SK-N-SH treated with all-trans-retinoic acid at 6 μM for 48 hours (cell line): Measurements from ENCODE around the gene DCN.
A peak's percentile ranks its signal among the peaks of the same experiment; 100 is the strongest.

ENCODE experiments used
- ATAC-seq: fragments of 200-7000 bp; cut with Tn5 transposase; 3 replicates; pipeline ENCODE4 v1.9.1; 2020; ENCODE audit warnings: mild to moderate bottlenecking, moderate library complexity
- BACH2 ChIP-seq: fragments of 250-450 bp; sonication (Bioruptor Pico); IDR thresholded peaks from 2 replicates; pipeline ENCODE4 v1.9.0; 2021; ENCODE audit warnings: mild to moderate bottlenecking, borderline replicate concordance
- CREB5 ChIP-seq: fragments of 250-450 bp; sonication (Bioruptor Pico); IDR thresholded peaks from 2 replicates; pipeline ENCODE4 v1.5.1; 2020; ENCODE audit warnings: low read depth, mild to moderate bottlenecking, moderate library complexity
- CSDC2 ChIP-seq: fragments of 250-450 bp; sonication (Bioruptor Pico); IDR thresholded peaks from 2 replicates; pipeline ENCODE4 v1.5.0; 2020; ENCODE audit warnings: mild to moderate bottlenecking, moderate library complexity
- CSRNP3 ChIP-seq: fragments of 250-450 bp; sonication (Bioruptor Pico); IDR thresholded peaks from 2 replicates; pipeline ENCODE4 v1.5.1; 2021; ENCODE audit warnings: mild to moderate bottlenecking, moderate library complexity
- ESRRG ChIP-seq: fragments of 250-450 bp; sonication (Bioruptor Pico); IDR thresholded peaks from 2 replicates; pipeline ENCODE4 v1.6.1; 2021; ENCODE audit warnings: mild to moderate bottlenecking
- GLIS3 ChIP-seq: fragments of 250-450 bp; sonication (Bioruptor Pico); IDR thresholded peaks from 2 replicates; pipeline ENCODE4 v1.5.0; 2020; ENCODE audit warnings: mild to moderate bottlenecking, moderate library complexity
- ISL1 ChIP-seq: fragments of 250-450 bp; sonication (Bioruptor Pico); IDR thresholded peaks from 2 replicates; pipeline ENCODE4 v2.1.2; 2022; ENCODE audit warnings: mild to moderate bottlenecking, moderate library complexity
- OSR1 ChIP-seq: fragments of 250-450 bp; sonication (Bioruptor Pico); IDR thresholded peaks from 2 replicates; pipeline ENCODE4 v1.8.0; 2022; ENCODE audit warnings: moderate library complexity, mild to moderate bottlenecking, inconsistent platforms
- PATZ1 ChIP-seq: fragments of 250-450 bp; sonication (Bioruptor Pico); IDR thresholded peaks from 2 replicates; pipeline ENCODE4 v1.8.0; 2020; ENCODE audit warnings: mild to moderate bottlenecking, moderate library complexity, borderline replicate concordance
- POU6F1 ChIP-seq: fragments of 250-450 bp; sonication (Bioruptor Pico); IDR thresholded peaks from 2 replicates; pipeline ENCODE4 v1.8.0; 2021; ENCODE audit warnings: low read depth, mild to moderate bottlenecking, moderate library complexity, borderline replicate concordance
- PPARA ChIP-seq: fragments of 250-450 bp; sonication (Bioruptor Pico); IDR thresholded peaks from 2 replicates; pipeline ENCODE4 v1.5.0; 2020; ENCODE audit warnings: mild to moderate bottlenecking, borderline replicate concordance
- RARB ChIP-seq: fragments of 250-450 bp; sonication (Bioruptor Pico); IDR thresholded peaks from 2 replicates; pipeline ENCODE4 v1.8.0; 2021; ENCODE audit warnings: mild to moderate bottlenecking, moderate library complexity
- SNAI2 ChIP-seq: fragments of 250-450 bp; sonication (Bioruptor Pico); IDR thresholded peaks from 2 replicates; pipeline ENCODE4 v1.5.0; 2020; ENCODE audit warnings: mild to moderate bottlenecking, moderate library complexity
- TOX ChIP-seq: fragments of 250-450 bp; sonication (Bioruptor Pico); IDR thresholded peaks from 2 replicates; pipeline ENCODE4 v1.8.0; 2021; ENCODE audit warnings: mild to moderate bottlenecking, moderate library complexity, borderline replicate concordance
- TSHZ2 ChIP-seq: fragments of 250-450 bp; sonication (Bioruptor Pico); IDR thresholded peaks from 2 replicates; pipeline ENCODE4 v1.5.0; 2020; ENCODE audit warnings: mild to moderate bottlenecking, moderate library complexity
- ZC3H10 ChIP-seq: fragments of 250-450 bp; sonication (Bioruptor Pico); IDR thresholded peaks from 2 replicates; pipeline ENCODE4 v1.5.1; 2021; ENCODE audit warnings: mild to moderate bottlenecking, moderate library complexity
- ZFP3 ChIP-seq: fragments of 250-450 bp; sonication (Bioruptor Pico); IDR thresholded peaks from 2 replicates; pipeline ENCODE4 v1.5.0; 2020; ENCODE audit warnings: mild to moderate bottlenecking, moderate library complexity
- ZFP30 ChIP-seq: fragments of 450-650 bp; formaldehyde crosslinking; IDR thresholded peaks from 2 replicates; pipeline ENCODE4 v1.5.0; 2022; ENCODE audit warnings: mild to moderate bottlenecking, moderate library complexity
- ZNF565 ChIP-seq: fragments of 450-650 bp; formaldehyde crosslinking; conservative IDR thresholded peaks from 2 replicates; pipeline ENCODE4 v1.5.0; 2020; ENCODE audit warnings: low read depth, mild to moderate bottlenecking, moderate library complexity
- ZNF70 ChIP-seq: fragments of 450-650 bp; formaldehyde crosslinking; IDR thresholded peaks from 2 replicates; pipeline ENCODE4 v1.5.0; 2020; ENCODE audit warnings: mild to moderate bottlenecking, moderate library complexity
- ZNF8 ChIP-seq: fragments of 450-650 bp; formaldehyde crosslinking; IDR thresholded peaks from 2 replicates; pipeline ENCODE4 v1.5.0; 2020; ENCODE audit warnings: mild to moderate bottlenecking, moderate library complexity

The DCN gene

GRCh38 chr12:91178781-91179180 lies 3.8 kb downstream of the DCN start:
- no peak for ATAC-seq
- TF ChIP-seq ZFP3 (CRISPR knock-in tag): no peak
- TF ChIP-seq POU6F1: no peak
- no peak for TF ChIP-seq ZNF8
- TF ChIP-seq RARB (CRISPR knock-in tag): no peak
- TF ChIP-seq PATZ1: no peak
- no peak for TF ChIP-seq ZC3H10
- no peak for TF ChIP-seq PPARA (CRISPR knock-in tag)
- no peak for TF ChIP-seq GLIS3
- TF ChIP-seq TOX (CRISPR knock-in tag): no peak
- no peak for TF ChIP-seq ZFP30
- TF ChIP-seq BACH2 (CRISPR knock-in tag): no peak
- no peak for TF ChIP-seq CSRNP3 (CRISPR knock-in tag)
- TF ChIP-seq SNAI2: no peak
- no peak for TF ChIP-seq TSHZ2 (CRISPR knock-in tag)
- no peak for TF ChIP-seq CREB5 (CRISPR knock-in tag)

- no peak for TF ChIP-seq OSR1
- TF ChIP-seq ZNF565 (CRISPR knock-in tag): no peak
- ATAC-seq: peak; percentile 61
Measured at GRCh38 chr12:91178139-91178561, 4.5 kb downstream of the DCN start.

GRCh38 chr12:91177381-91177780 lies 5.2 kb downstream of the DCN start:
- peak; percentile 71 for TF ChIP-seq ISL1 (CRISPR knock-in tag)
- TF ChIP-seq TOX (CRISPR knock-in tag): no peak
- no peak for TF ChIP-seq POU6F1
- no peak for TF ChIP-seq BACH2 (CRISPR knock-in tag)
- TF ChIP-seq SNAI2: no peak

GRCh38 chr12:91176915-91177314 lies 5.7 kb downstream of the DCN start:
- no peak for ATAC-seq
- TF ChIP-seq ESRRG (CRISPR knock-in tag) (no peak), ZC3H10 (no peak), RARB (CRISPR knock-in tag) (no peak), ZNF70 (CRISPR knock-in tag) (no peak), ZFP3 (CRISPR knock-in tag) (no peak), POU6F1 (no peak), CREB5 (CRISPR knock-in tag) (no peak), CSDC2 (CRISPR knock-in tag) (no peak), PATZ1 (no peak)

More at GRCh38 chr12:91177381-91177780, 5.2 kb downstream of the DCN start:
- no peak for ATAC-seq
